ENCODE measurements around the gene FILIP1L. TPM values are rescaled to one million over a fixed set of nuclear protein-coding genes. Genes with fewer than 3 reads are reported as not detected.

FILIP1L gene
- total and polyA plus RNA-seq, 2 of the 8 experiments (the other 6 are each of a cell fraction or from before 2014, with no cell fraction given), result 0.06 to 0.09 TPM

- Histone ChIP-seq H3K56ac (replicated peaks; ENCODE audit: insufficient read length, low read depth, low read length) (no peak overlapping the region), H3K4me2 (ENCODE audit: insufficient read depth in 1 of 2, low read depth in 2 of 2, low read length in 2 of 2) (no peak overlapping the region), H2BK5ac (ENCODE audit: low read depth, low read length) (no peak overlapping the region), H4K8ac (ENCODE audit: extremely low read depth, insufficient read depth, low read length) (no peak overlapping the region), H3K4ac (replicated peaks; ENCODE audit: insufficient read length, low read depth, low read length) (no peak overlapping the region), H4K20me1 (replicated peaks in 1 of 2; ENCODE audit: control insufficient read depth in 1 of 2, insufficient read depth in 2 of 2, low read length in 2 of 2) (no peaks in the 10 kb centered on the region), H3K4me1 (replicated peaks in 1 of 4; ENCODE audit: control insufficient read depth in 3 of 4, insufficient read depth in 4 of 4, low read length in 3 of 4) (no peaks in the 10 kb centered on the region; a peak in 1 of 7 replicates), H3K23ac (ENCODE audit: insufficient read length) (no peak overlapping the region), H2BK15ac (ENCODE audit: low read length) (no peak overlapping the region), H3K36me3 (ENCODE audit: control insufficient read depth in 2 of 4, insufficient read depth in 4 of 4, low read length in 3 of 4) (no peaks in the 10 kb centered on the region), H3K9me3 (ENCODE audit: insufficient read depth in 2 of 2, low read depth in 1 of 2, low read length in 1 of 2) (no peaks in the 10 kb centered on the region), H3K9ac (replicated peaks in 1 of 4; ENCODE audit: extremely low read depth in 1 of 4, low read depth in 3 of 4, low read length in 3 of 4) (no peak overlapping the region), H3K79me2 (ENCODE audit: control insufficient read depth in 1 of 2, insufficient read depth in 2 of 2, low read length in 2 of 2) (peaks cover 0 to 3% of the 10 kb centered on the region in 2 experiments; a peak in 1 of 4 replicates), H3K79me1 (ENCODE audit: low read depth, low read length) (no peaks in the 10 kb centered on the region), H2AFZ (ENCODE audit: low read length) (no peak overlapping the region), H2BK120ac (replicated peaks; ENCODE audit: low read depth, low read length) (no peak overlapping the region), H2BK12ac (ENCODE audit: low read depth, low read length) (no peak overlapping the region), H3K27ac (ENCODE audit: low read depth, low read length) (no peak overlapping the region), H3K4me3 (ENCODE audit: extremely low read depth in 1 of 4, insufficient read depth in 2 of 4, low read depth in 3 of 4, low read length in 4 of 4) (no peak overlapping the region), H3K18ac (ENCODE audit: extremely low read depth, low read length) (no peak overlapping the region), H3K14ac (ENCODE audit: insufficient read length) (no peak overlapping the region), H3K27me3 (replicated peaks in 1 of 4; ENCODE audit: control insufficient read depth in 3 of 4, extremely low read depth in 1 of 4, insufficient read depth in 3 of 4, low read length in 3 of 4) (no peaks in the 10 kb centered on the region), H4K5ac (ENCODE audit: insufficient read length, low read depth, low read length) (no peak overlapping the region), H3K23me2 (ENCODE audit: low read depth, low read length) (no peaks in the 10 kb centered on the region), H4K91ac (replicated peaks; ENCODE audit: insufficient read length, low read length) (no peak overlapping the region), H2AK5ac (ENCODE audit: low read depth, low read length) (no peak overlapping the region), H2BK20ac (ENCODE audit: low read length) (no peak overlapping the region)
- POLR2A ChIA-PET (ENCODE audit: partially characterized antibody), result no interaction called here
- 90% methylated on average over 7 of the region's 7 CpGs; no CpG with 5 or more reads in 1 of the 2 experiments for WGBS, 2 experiments (ENCODE audit: extremely low coverage in 1 of 2, insufficient coverage in 1 of 2, insufficient read length in 1 of 2, insufficient replicate concordance in 2 of 2, low coverage in 1 of 2, low lambda C conversion rate in 2 of 2, missing lambda C conversion rate in 1 of 2)
- FAIRE-seq (no peak), DNase-seq (ENCODE audit: low read depth in 1 of 2, low spot score in 2 of 2) (no peak)
- CTCF ChIA-PET (ENCODE audit: partially characterized antibody), result no interaction called here
- TF ChIP-seq SIX5 (IDR thresholded peaks at IDR 0.05; ENCODE audit: low read depth, low read length) (no peak), MAFK (IDR thresholded peaks at IDR 0.05; ENCODE audit: low read depth, low read length) (no peak), E2F6 (IDR thresholded peaks at IDR 0.05) (no peak), SP4 (IDR thresholded peaks at IDR 0.05; ENCODE audit: low read length) (no peak), BACH1 (IDR thresholded peaks at IDR 0.05; ENCODE audit: low read length) (no peak), PHF8 (conservative IDR thresholded peaks at IDR 0.05; ENCODE audit: low read depth, low read length) (no peak), CTCF (IDR thresholded peaks at IDR 0.05; ENCODE audit: control extremely low read depth in 1 of 3, insufficient read depth in 1 of 3, low read depth in 1 of 3, low read length in 3 of 3) (no peak), RXRA (IDR thresholded peaks at IDR 0.05; ENCODE audit: insufficient read depth, low read depth, low read length) (no peak), TBP (IDR thresholded peaks at IDR 0.05; ENCODE audit: low read depth, low read length) (no peak), SIN3A (conservative IDR thresholded peaks at IDR 0.05 in 1 of 2, IDR thresholded peaks at IDR 0.05 in 1 of 2; ENCODE audit: low read depth in 1 of 2, low read length in 2 of 2) (no peak), FOSL1 (IDR thresholded peaks at IDR 0.05; ENCODE audit: insufficient read depth, low read depth, low read length) (no peak), KDM5A (IDR thresholded peaks at IDR 0.05; ENCODE audit: low read length) (no peak)
Observed at GRCh38 chr3:99960941-99961340, 153.4 kb downstream of the FILIP1L start.

Data from H1 (cell line).